ENCODE data around the gene CRIP2. TPM values are rescaled to one million over a fixed set of nuclear protein-coding genes. Genes with fewer than 3 reads are reported as not detected.

Gene CRIP2
- total and polyA plus RNA-seq, 2 donors (not counting 3 experiments of a cell fraction or from before 2014, with no cell fraction given): 322 to 954 TPM

GRCh38 chr14:105508601-105509000, 34.0 kb downstream of the CRIP2 start:
- no peak overlapping the region for H3K9ac ChIP-seq (replicated peaks; ENCODE audit: extremely low read depth, insufficient read depth, low read length)
- H3K9me3 ChIP-seq (replicated peaks; ENCODE audit: control insufficient read depth, insufficient read depth, low read length): no peaks in the 10 kb centered on the region
- H3K27ac ChIP-seq (ENCODE audit: insufficient read depth, low read depth, low read length): no peak overlapping the region
- POLR2A ChIA-PET: no interaction called here
- H3K4me3 ChIP-seq (replicated peaks in 1 of 3; ENCODE audit: insufficient read depth in 1 of 3, low read depth in 1 of 3, low read length in 3 of 3): no peak overlapping the region
- DNase-seq (ENCODE audit: low read depth, low spot score) (no peak), FAIRE-seq (no peak)
- BruUV-seq (replicated peaks): no TSS peak
- dilution Hi-C loops (cut with MboI; ENCODE audit: extremely low pct_ligation_motif_present, low sequenced_read_pairs): no loop called here
- TF ChIP-seq POLR2AphosphoS5 (IDR thresholded peaks at IDR 0.05; ENCODE audit: insufficient read depth, low read depth, low read length) (no peak), POLR2A (IDR thresholded peaks at IDR 0.05; ENCODE audit: low read depth, low read length) (no peak), GATA2 (IDR thresholded peaks at IDR 0.05; ENCODE audit: insufficient read depth, insufficient read length, low read depth, low read length) (no peak), MAX (IDR thresholded peaks at IDR 0.05; ENCODE audit: insufficient read depth, insufficient read length) (no peak), FOS (IDR thresholded peaks at IDR 0.05; ENCODE audit: borderline replicate concordance, insufficient read depth, low read length) (no peak)
- no peaks in the 10 kb centered on the region for H3K79me2 ChIP-seq (ENCODE audit: control insufficient read depth, insufficient read depth, low read length)
- no peaks in the 10 kb centered on the region for H3K27me3 ChIP-seq (ENCODE audit: control insufficient read depth in 2 of 2, insufficient read depth in 2 of 2, low read length in 2 of 2)
- intact Hi-C loops (cut with micrococcal nuclease): no loop called here
- CTCF ChIA-PET: no interaction called here
- no peaks in the 10 kb centered on the region for H3K36me3 ChIP-seq (ENCODE audit: control insufficient read depth in 2 of 2, extremely low read depth in 1 of 2, insufficient read depth in 2 of 2, low read length in 2 of 2)
- H3K9me1 ChIP-seq (replicated peaks; ENCODE audit: control insufficient read depth, extremely low read depth, insufficient read depth, low read length): no peaks in the 10 kb centered on the region
- H4K20me1 ChIP-seq (replicated peaks; ENCODE audit: control insufficient read depth, extremely low read depth, insufficient read depth, low read length): no peaks in the 10 kb centered on the region
- no peaks in the 10 kb centered on the region for H3K4me1 ChIP-seq (ENCODE audit: control insufficient read depth, extremely low read depth, insufficient read depth, low read length)
- H2AFZ ChIP-seq (ENCODE audit: low read depth, low read length): no peak overlapping the region
- H3K4me2 ChIP-seq (ENCODE audit: insufficient read depth, low read length): no peak overlapping the region

- TF ChIP-seq POLR2A (IDR thresholded peaks at IDR 0.05; ENCODE audit: low read depth, low read length) (no peak), CTCF (IDR thresholded peaks at IDR 0.05; ENCODE audit: extremely low read depth in 1 of 2, insufficient read depth in 1 of 2, low read depth in 1 of 2, low read length in 2 of 2) (no peak), EZH2 (IDR thresholded peaks at IDR 0.05; ENCODE audit: borderline replicate concordance, low read depth, low read length, severe bottlenecking) (no peak), MAX (IDR thresholded peaks at IDR 0.05; ENCODE audit: insufficient read depth, insufficient read length) (no peak), POLR2AphosphoS5 (IDR thresholded peaks at IDR 0.05; ENCODE audit: insufficient read depth, low read depth, low read length) (no peak), JUN (IDR thresholded peaks at IDR 0.05; ENCODE audit: borderline replicate concordance, insufficient read depth, insufficient read length, low read depth) (no peak), MYC (IDR thresholded peaks at IDR 0.05; ENCODE audit: low read depth, low read length) (no peak), FOS (IDR thresholded peaks at IDR 0.05; ENCODE audit: borderline replicate concordance, insufficient read depth, low read length) (no peak), GATA2 (IDR thresholded peaks at IDR 0.05; ENCODE audit: insufficient read depth, insufficient read length, low read depth, low read length) (no peak)
- intact Hi-C loops (cut with micrococcal nuclease) (no loop called here), dilution Hi-C loops (cut with MboI; ENCODE audit: extremely low pct_ligation_motif_present, low sequenced_read_pairs) (no loop called here)
- Histone ChIP-seq H3K9ac (replicated peaks; ENCODE audit: extremely low read depth, insufficient read depth, low read length) (no peak overlapping the region), H3K4me1 (ENCODE audit: control insufficient read depth, extremely low read depth, insufficient read depth, low read length) (no peaks in the 10 kb centered on the region), H3K9me1 (replicated peaks; ENCODE audit: control insufficient read depth, extremely low read depth, insufficient read depth, low read length) (no peaks in the 10 kb centered on the region), H3K4me2 (ENCODE audit: insufficient read depth, low read length) (no peak overlapping the region), H3K79me2 (ENCODE audit: control insufficient read depth, insufficient read depth, low read length) (no peaks in the 10 kb centered on the region), H3K27me3 (ENCODE audit: control insufficient read depth in 2 of 2, insufficient read depth in 2 of 2, low read length in 2 of 2) (peaks cover 3 to 8% of the 10 kb centered on the region in 2 experiments), H3K9me3 (replicated peaks; ENCODE audit: control insufficient read depth, insufficient read depth, low read length) (no peaks in the 10 kb centered on the region), H3K4me3 (replicated peaks in 1 of 3; ENCODE audit: insufficient read depth in 1 of 3, low read depth in 1 of 3, low read length in 3 of 3) (no peak overlapping the region), H4K20me1 (replicated peaks; ENCODE audit: control insufficient read depth, extremely low read depth, insufficient read depth, low read length) (no peaks in the 10 kb centered on the region), H3K27ac (ENCODE audit: insufficient read depth, low read depth, low read length) (no peak overlapping the region), H3K36me3 (ENCODE audit: control insufficient read depth in 2 of 2, extremely low read depth in 1 of 2, insufficient read depth in 2 of 2, low read length in 2 of 2) (no peaks in the 10 kb centered on the region), H2AFZ (ENCODE audit: low read depth, low read length) (no peak overlapping the region)
- FAIRE-seq: no peak
- no TSS peak for BruUV-seq (replicated peaks)
- no peak for DNase-seq (ENCODE audit: low read depth, low spot score)
- CTCF ChIA-PET: interaction anchor here (1.0 kb wide), 2 partner anchors 11 to 36 kb away, joined by 3 read pairs; no protein-coding TSS in a partner anchor
- POLR2A ChIA-PET: no interaction called here
Observed at GRCh38 chr14:105517096-105517495, 42.5 kb downstream of the CRIP2 start.

All from endothelial cell of umbilical vein (primary cell).